Activated T-helper 2 cell treated with anti-CD3 and anti-CD28 coated beads, Interferon-gamma antibody, Interleukin-2, Interleukin-4, amounts not matched to agents 10 μg/mL and 5 μg/mL and 100 μg/mL, durations not matched to agents 14 hours and 24 hours and 36 hours (primary cell): ENCODE results near the gene MYF5. TPM values are rescaled to one million over a fixed set of nuclear protein-coding genes. Genes with fewer than 3 reads are reported as not detected.

Experiments
- DNase-seq: peaks from one replicate; pipeline ENCODE4 v3.0.0; 2021; ENCODE audit warnings: low spot score
- H3K27ac Mint-ChIP-seq: one replicate; pipeline ENCODE4 v1.8.0; 2021; ENCODE audit warnings: mixed read lengths
- H3K27me3 Mint-ChIP-seq: one replicate; pipeline ENCODE4 v1.8.0; 2021; ENCODE audit warnings: low read depth, mixed read lengths
- H3K36me3 Mint-ChIP-seq: one replicate; pipeline ENCODE4 v1.8.0; 2021; ENCODE audit warnings: low read depth, mixed read lengths
- H3K4me1 Mint-ChIP-seq: one replicate; pipeline ENCODE4 v1.8.0; 2021; ENCODE audit warnings: low read depth, mixed read lengths
- H3K4me3 Mint-ChIP-seq: one replicate; pipeline ENCODE4 v1.8.0; 2021; ENCODE audit warnings: low read depth, mild to moderate bottlenecking, moderate library complexity, mixed read lengths
- H3K9me3 Mint-ChIP-seq: one replicate; pipeline ENCODE4 v1.8.0; 2021; ENCODE audit warnings: mixed read lengths
- intact Hi-C: fragments of 100-400 bp; cut with micrococcal nuclease; formaldehyde crosslinking; loops from one replicate; pipeline ENCODE4 v1.15.1; 2023
- total RNA-seq: library from RNA; stranded (reverse); gene quantifications from 2 replicates; pipeline ENCODE4 v1.2.3, GENCODE V29; 2022

The MYF5 gene
- total RNA-seq, 1 donor from 2014 or later: not detected

- H3K9me3 Mint-ChIP-seq: no peaks in the 10 kb centered on the region
- DNase-seq: no peak
- no peaks in the 10 kb centered on the region for H3K27me3 Mint-ChIP-seq
- no peak overlapping the region for H3K27ac Mint-ChIP-seq
- H3K4me1 Mint-ChIP-seq: no peaks in the 10 kb centered on the region
- H3K36me3 Mint-ChIP-seq: no peaks in the 10 kb centered on the region
- intact Hi-C loops: no loop called here
- no peak overlapping the region for H3K4me3 Mint-ChIP-seq
Measured at GRCh38 chr12:80697270-80697887, 19.3 kb upstream of the MYF5 start.

- intact Hi-C loops: no loop called here
- H3K27ac Mint-ChIP-seq: no peak overlapping the region
- no peak for DNase-seq
- H3K36me3 Mint-ChIP-seq: no peaks in the 10 kb centered on the region
- no peaks in the 10 kb centered on the region for H3K9me3 Mint-ChIP-seq
- H3K4me3 Mint-ChIP-seq: no peak overlapping the region
- no peaks in the 10 kb centered on the region for H3K27me3 Mint-ChIP-seq
- peaks cover 3% of the 10 kb centered on the region for H3K4me1 Mint-ChIP-seq
Measured at GRCh38 chr12:80698256-80698655, 18.5 kb upstream of the MYF5 start.

- H3K4me3 Mint-ChIP-seq: no peak overlapping the region
Measured at GRCh38 chr12:80698847-80699542, 17.7 kb upstream of the MYF5 start.

GRCh38 chr12:80700327-80700726, 16.4 kb upstream of the MYF5 start:
- peaks cover 5% of the 10 kb centered on the region for H3K4me1 Mint-ChIP-seq
- no peak for DNase-seq
- intact Hi-C loops: no loop called here
- no peaks in the 10 kb centered on the region for H3K9me3 Mint-ChIP-seq
- H3K4me3 Mint-ChIP-seq: no peak overlapping the region
- no peaks in the 10 kb centered on the region for H3K27me3 Mint-ChIP-seq
- no peak overlapping the region for H3K27ac Mint-ChIP-seq
- H3K36me3 Mint-ChIP-seq: no peaks in the 10 kb centered on the region

More at GRCh38 chr12:80698847-80699542, 17.7 kb upstream of the MYF5 start:
- H3K36me3 Mint-ChIP-seq: no peaks in the 10 kb centered on the region
- H3K4me1 Mint-ChIP-seq: peaks cover 5% of the 10 kb centered on the region
- no peak for DNase-seq
- no peaks in the 10 kb centered on the region for H3K27me3 Mint-ChIP-seq
- intact Hi-C loops: no loop called here
- H3K27ac Mint-ChIP-seq: no peak overlapping the region
- H3K9me3 Mint-ChIP-seq: no peaks in the 10 kb centered on the region

GRCh38 chr12:80701388-80701787, 15.3 kb upstream of the MYF5 start:
- intact Hi-C loops: no loop called here
- Mint-ChIP-seq H3K4me1 (peaks cover 5% of the 10 kb centered on the region), H3K27ac (no peak overlapping the region), H3K27me3 (peaks cover 6% of the 10 kb centered on the region), H3K4me3 (no peak overlapping the region), H3K9me3 (no peaks in the 10 kb centered on the region), H3K36me3 (no peaks in the 10 kb centered on the region)
- DNase-seq: no peak

GRCh38 chr12:80702889-80703805, 13.6 kb upstream of the MYF5 start:
- intact Hi-C loops: no loop called here

GRCh38 chr12:80704420-80704819, 12.3 kb upstream of the MYF5 start:
- H3K36me3 Mint-ChIP-seq: no peaks in the 10 kb centered on the region
- peaks cover 5% of the 10 kb centered on the region for H3K4me1 Mint-ChIP-seq
- H3K27me3 Mint-ChIP-seq: peaks cover 30% of the 10 kb centered on the region
- H3K27ac Mint-ChIP-seq: no peak overlapping the region
- no peak for DNase-seq
- H3K4me3 Mint-ChIP-seq: no peak overlapping the region
- intact Hi-C loops: no loop called here
- no peaks in the 10 kb centered on the region for H3K9me3 Mint-ChIP-seq

More at GRCh38 chr12:80702889-80703805, 13.6 kb upstream of the MYF5 start:
- Mint-ChIP-seq H3K27ac (no peak overlapping the region), H3K4me1 (peaks cover 5% of the 10 kb centered on the region), H3K4me3 (no peak overlapping the region), H3K36me3 (no peaks in the 10 kb centered on the region), H3K27me3 (peaks cover 19% of the 10 kb centered on the region), H3K9me3 (no peaks in the 10 kb centered on the region)
- no peak for DNase-seq

GRCh38 chr12:80707126-80707829, 9.4 kb upstream of the MYF5 start, which contains the start of gene MYF6:
Gene MYF6 (plus strand): TSS chr12:80707634. CDS start chr12:80707720, 86 bp downstream.
- H3K36me3 Mint-ChIP-seq: no peaks in the 10 kb centered on the region
- no peak within 1 kb of the TSS for H3K4me3 Mint-ChIP-seq
- no peak within 1 kb of the TSS for H3K27ac Mint-ChIP-seq
- H3K27me3 Mint-ChIP-seq: peaks cover 44% of the 10 kb centered on the region
- H3K9me3 Mint-ChIP-seq: no peaks in the 10 kb centered on the region
- H3K4me1 Mint-ChIP-seq: peaks cover 5% of the 10 kb centered on the region
- DNase-seq: no peak
- intact Hi-C loops: no loop called here

- DNase-seq: no peak
- H3K4me3 Mint-ChIP-seq: no peak overlapping the region
- intact Hi-C loops: no loop called here
- peaks cover 48% of the 10 kb centered on the region for H3K27me3 Mint-ChIP-seq
- no peaks in the 10 kb centered on the region for H3K9me3 Mint-ChIP-seq
- H3K4me1 Mint-ChIP-seq: peaks cover 5% of the 10 kb centered on the region
- no peaks in the 10 kb centered on the region for H3K36me3 Mint-ChIP-seq
- no peak overlapping the region for H3K27ac Mint-ChIP-seq
Measured at GRCh38 chr12:80707830-80708258, 8.9 kb upstream of the MYF5 start.

GRCh38 chr12:80708259-80708974, 8.3 kb upstream of the MYF5 start:
- peaks cover under 1% of the 10 kb centered on the region for H3K4me1 Mint-ChIP-seq
- no peak overlapping the region for H3K4me3 Mint-ChIP-seq
- H3K27me3 Mint-ChIP-seq: peaks cover 48% of the 10 kb centered on the region
- DNase-seq: no peak
- intact Hi-C loops: no loop called here
- H3K9me3 Mint-ChIP-seq: no peaks in the 10 kb centered on the region
- no peaks in the 10 kb centered on the region for H3K36me3 Mint-ChIP-seq
- H3K27ac Mint-ChIP-seq: no peak overlapping the region

GRCh38 chr12:80708975-80709328, 7.8 kb upstream of the MYF5 start:
- H3K4me1 Mint-ChIP-seq: no peaks in the 10 kb centered on the region
- no peaks in the 10 kb centered on the region for H3K9me3 Mint-ChIP-seq
- H3K27ac Mint-ChIP-seq: no peak overlapping the region
- intact Hi-C loops: no loop called here
- no peak for DNase-seq
- H3K36me3 Mint-ChIP-seq: no peaks in the 10 kb centered on the region
- H3K27me3 Mint-ChIP-seq: peaks cover 53% of the 10 kb centered on the region
- no peak overlapping the region for H3K4me3 Mint-ChIP-seq
